CD4-positive, alpha-beta T cell treated with Interferon alpha-2 for 1 hour (primary cell): ENCODE measurements around the gene CX3CL1.

Experiments used
- DNase-seq, 2 donors: peaks; one replicate each; pipeline ENCODE4 v3.0.0-alpha.2; 2020 to 2022

CX3CL1 gene

GRCh38 chr16:57407521-57408353 lies 35.4 kb downstream of the CX3CL1 start:
- DNase-seq = no peak

DNA sequence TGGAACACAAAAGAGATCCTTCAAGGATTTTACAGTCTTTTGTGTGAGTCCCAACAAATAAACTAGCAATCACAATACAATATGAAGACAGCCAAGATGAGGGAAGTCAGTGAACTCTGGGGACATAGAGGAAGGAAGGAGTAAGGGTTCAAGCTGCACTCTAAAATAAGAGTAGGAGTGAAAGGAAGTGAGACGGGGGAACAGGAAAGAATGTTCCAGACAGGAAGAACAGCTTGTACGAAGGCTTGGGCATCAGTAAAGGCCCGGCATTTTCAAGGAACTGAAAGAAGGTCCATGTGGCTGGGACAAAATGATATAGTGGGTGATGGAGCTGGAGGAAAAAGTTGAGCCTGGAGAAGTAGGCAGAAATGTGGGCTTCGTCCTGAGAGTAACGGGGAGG lies 36.8 kb downstream of the CX3CL1 start:
- no peak for DNase-seq

DNA sequence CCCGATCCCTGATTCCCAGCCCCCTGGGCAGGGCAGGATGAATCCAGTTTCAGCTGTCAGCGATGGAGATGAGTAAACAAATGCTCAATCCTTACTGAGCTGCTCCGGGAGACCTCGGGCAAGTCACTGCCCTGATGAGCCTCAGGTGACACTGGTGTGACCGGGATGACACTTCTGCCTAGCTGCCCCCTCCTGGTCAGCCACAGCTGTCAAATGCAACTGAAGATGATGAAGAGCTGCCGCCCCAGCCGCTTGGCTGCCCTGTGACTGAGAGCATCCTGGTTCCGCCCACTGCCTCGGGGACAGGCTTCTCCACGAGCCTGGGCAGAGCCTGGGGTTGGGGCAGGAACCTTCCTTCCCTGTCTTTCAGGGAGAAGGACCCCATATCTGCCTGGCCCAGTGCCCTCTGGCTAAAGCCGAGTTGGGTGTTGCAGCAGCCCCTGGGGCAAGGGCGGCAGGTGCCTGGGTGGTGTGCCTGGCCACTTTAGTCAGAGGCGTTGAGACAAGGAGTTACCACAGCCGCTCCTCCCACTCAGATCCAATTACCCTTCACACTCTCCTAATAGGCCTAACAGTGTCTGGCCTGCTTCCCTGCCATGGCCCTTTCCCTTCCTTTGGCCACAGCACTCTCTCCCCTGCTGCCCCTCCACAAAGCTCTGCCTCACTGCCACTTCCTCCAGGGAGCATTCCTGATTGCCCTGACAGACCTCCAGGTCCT lies 37.7 kb downstream of the CX3CL1 start:
- DNase-seq = no peak

DNA sequence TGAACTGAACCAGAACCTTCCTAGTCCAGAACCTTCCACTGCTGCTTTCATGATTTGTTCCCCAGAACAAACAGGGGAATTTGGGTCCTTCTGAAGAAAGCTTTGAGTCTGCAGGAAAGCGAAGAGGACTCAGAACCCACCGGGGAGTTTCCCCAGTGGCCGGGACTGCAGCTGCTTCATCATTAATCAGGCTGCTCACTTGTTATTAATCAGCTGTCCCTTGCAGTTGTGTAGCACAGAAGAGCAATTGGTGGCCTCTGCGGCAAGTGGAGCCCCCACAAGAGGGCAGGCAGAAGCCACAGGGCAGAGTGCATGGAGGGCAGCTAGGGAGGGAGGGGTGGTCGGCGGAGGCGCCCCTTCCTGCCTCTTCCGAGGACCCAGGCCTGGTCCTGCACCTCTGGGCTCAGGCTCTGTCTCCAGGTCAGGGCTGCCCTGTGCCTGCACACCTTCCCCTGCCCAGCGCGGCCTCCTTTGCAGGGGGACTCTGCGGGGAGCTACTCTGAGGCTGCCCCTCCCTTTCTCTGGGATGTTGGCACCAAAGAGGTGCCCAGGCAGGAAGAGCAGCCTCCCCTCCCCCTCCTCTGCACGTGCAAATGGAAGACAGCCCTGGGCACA lies 39.2 kb downstream of the CX3CL1 start:
- DNase-seq = no peak

- DNase-seq = no peak
These were observed 40.3 kb downstream of the CX3CL1 start for GRCh38 chr16:57412584-57412983.

- DNase-seq = peak in 1 of 2 donors; percentile 65
These were observed 41.0 kb downstream of the CX3CL1 start for GRCh38 chr16:57413301-57413730.

- DNase-seq = no peak
These were observed 41.4 kb downstream of the CX3CL1 start for GRCh38 chr16:57413733-57414132.

DNA sequence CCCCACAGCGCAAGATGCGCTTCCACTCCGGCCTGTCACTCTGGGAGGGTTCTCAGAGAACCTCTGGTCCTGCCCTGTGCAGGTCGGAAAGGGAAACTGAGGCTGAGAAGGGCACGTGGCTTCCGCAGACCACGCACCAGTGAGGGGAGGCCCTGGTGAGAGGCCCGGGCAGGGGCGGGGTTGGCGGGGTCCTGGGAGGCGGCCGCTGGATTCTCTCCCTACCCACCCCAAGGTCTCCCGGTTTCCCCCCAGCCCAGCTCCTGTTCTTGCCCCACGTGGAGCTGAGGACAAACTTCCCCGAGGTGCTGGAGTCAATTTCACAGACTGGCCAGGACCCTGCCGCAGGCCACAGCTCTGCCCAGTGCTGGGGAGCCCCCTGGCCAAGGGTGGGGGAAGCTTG lies 43.8 kb downstream of the CX3CL1 start:
- DNase-seq = no peak

GRCh38 chr16:57419506-57419905 lies 47.2 kb downstream of the CX3CL1 start:
- no peak for DNase-seq

DNA sequence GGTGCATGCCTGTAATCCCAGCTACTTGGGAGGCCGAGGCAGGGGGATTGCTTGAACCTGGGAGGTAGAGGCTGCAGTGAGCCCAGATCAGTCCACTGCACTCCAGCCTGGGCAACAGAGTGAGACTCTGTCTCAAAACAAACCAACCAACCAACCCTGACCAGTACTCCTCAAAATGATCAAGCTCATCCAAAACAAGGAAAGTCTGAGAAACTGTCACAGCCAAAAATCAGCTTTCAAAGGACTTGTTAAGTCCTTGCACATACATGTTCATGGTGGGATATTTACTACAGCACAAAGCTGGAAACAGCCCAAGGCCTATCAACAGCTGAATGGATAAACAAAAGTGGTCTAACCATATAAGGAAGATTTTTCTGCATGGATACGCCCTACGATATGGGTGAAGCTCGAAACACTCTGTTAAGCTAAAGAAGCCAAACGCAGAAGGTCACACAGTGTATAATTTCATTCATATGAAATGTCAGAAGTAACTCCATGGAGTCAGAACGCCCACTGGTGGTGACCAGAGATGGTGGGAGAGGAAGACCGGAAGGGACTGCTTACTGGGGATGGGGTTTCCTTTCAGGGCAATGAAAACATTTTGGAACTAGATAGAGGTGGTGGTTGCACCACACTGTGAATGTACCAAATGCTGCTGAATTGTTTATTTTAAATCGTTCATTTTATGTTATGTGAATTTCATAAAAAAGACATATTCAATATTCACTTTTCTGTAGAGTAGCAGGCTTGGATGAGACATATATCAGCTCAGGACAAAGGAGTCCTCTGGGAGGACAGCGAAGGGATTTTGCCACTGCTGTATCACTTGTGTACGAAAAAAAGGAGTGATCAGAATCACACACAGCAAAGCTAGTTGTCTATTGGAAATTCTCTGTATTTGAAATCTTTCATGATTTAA lies 50.0 kb downstream of the CX3CL1 start:
- DNase-seq = no peak

- DNase-seq = no peak
These were observed 50.9 kb downstream of the CX3CL1 start for GRCh38 chr16:57423152-57423551.

- no peak for DNase-seq
These were observed 52.3 kb downstream of the CX3CL1 start for GRCh38 chr16:57424583-57424982.

- DNase-seq = no peak
These were observed 54.1 kb downstream of the CX3CL1 start for GRCh38 chr16:57426356-57426755.

DNA sequence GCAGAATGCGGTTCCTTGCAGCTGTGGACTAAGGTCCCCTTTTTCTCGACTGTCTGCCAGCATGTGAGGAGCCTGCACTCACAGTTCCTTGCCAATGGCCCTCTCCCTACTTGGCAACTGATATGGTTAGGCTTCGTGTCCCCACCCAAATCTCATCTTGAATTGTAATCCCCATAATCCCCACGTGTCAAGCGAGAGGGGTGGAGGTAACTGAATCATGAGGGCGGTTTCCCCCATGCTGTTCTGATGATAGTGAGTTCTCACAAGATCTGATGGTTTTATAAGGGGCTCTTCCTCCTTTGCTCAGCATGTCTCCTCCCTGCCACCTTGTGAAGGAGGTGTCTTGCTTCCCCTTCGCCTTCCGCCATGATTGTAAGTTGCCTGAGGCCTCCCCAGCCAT lies 55.0 kb downstream of the CX3CL1 start:
- DNase-seq = no peak

GRCh38 chr16:57427824-57428223 lies 55.5 kb downstream of the CX3CL1 start:
- DNase-seq = no peak

- no peak for DNase-seq
These were observed 58.7 kb downstream of the CX3CL1 start for GRCh38 chr16:57430955-57431354.

- no peak for DNase-seq
These were observed 60.2 kb downstream of the CX3CL1 start for GRCh38 chr16:57432505-57432904.

GRCh38 chr16:57432989-57433388 lies 60.7 kb downstream of the CX3CL1 start:
- no peak for DNase-seq

GRCh38 chr16:57434003-57434402 lies 61.7 kb downstream of the CX3CL1 start:
- peak in 1 of 2 donors; percentile 11 for DNase-seq
